Activated T-cell treated with anti-CD3 and anti-CD28 coated beads for 24 hours (primary cell): ENCODE data around the gene LRRC2.
A peak's percentile ranks its signal among the peaks of the same experiment; 100 is the strongest.
"Not testable (repeated sequence)": the region's sequence is repeated elsewhere in the genome, so short reads cannot be mapped to it uniquely, and the experiment has no call there.

ENCODE experiments used
- DNase-seq: peaks from one replicate; pipeline ENCODE4 v3.0.0-alpha.2; 2020; ENCODE audit warnings: low read depth

Gene LRRC2

GRCh38 chr3:46497556-46498265, 68.4 kb downstream of the LRRC2 start, which contains the start of gene RTP3:
TSS of gene RTP3 (plus strand) at chr3:46497976. CDS start at chr3:46498063, 87 bp downstream.
- no peak for DNase-seq

GRCh38 chr3:46496746-46497555, 69.2 kb downstream of the LRRC2 start:
- DNase-seq = peak; percentile 36

- DNase-seq = no peak
Measured at GRCh38 chr3:46495901-46496456, 70.1 kb downstream of the LRRC2 start.

- not testable (repeated sequence) for DNase-seq
Measured at GRCh38 chr3:46494491-46494890, 71.6 kb downstream of the LRRC2 start.

- no peak for DNase-seq
Measured at GRCh38 chr3:46492890-46493547, 73.1 kb downstream of the LRRC2 start.

- DNase-seq = no peak
Measured at GRCh38 chr3:46491089-46492070, 74.7 kb downstream of the LRRC2 start.

GRCh38 chr3:46490338-46491084, 75.6 kb downstream of the LRRC2 start:
- no peak for DNase-seq

GRCh38 chr3:46489875-46490274, 76.2 kb downstream of the LRRC2 start:
- DNase-seq = no peak

- no peak for DNase-seq
Measured at GRCh38 chr3:46489381-46489780, 76.7 kb downstream of the LRRC2 start.

- peak; percentile 91 for DNase-seq
Measured at GRCh38 chr3:46488735-46489361, 77.3 kb downstream of the LRRC2 start.

GRCh38 chr3:46485779-46486175, 80.3 kb downstream of the LRRC2 start:
- DNase-seq = no peak

GRCh38 chr3:46484911-46485778, 81.0 kb downstream of the LRRC2 start:
- DNase-seq = no peak

GRCh38 chr3:46484388-46484787, 81.7 kb downstream of the LRRC2 start:
- no peak for DNase-seq

GRCh38 chr3:46483825-46484224, 82.3 kb downstream of the LRRC2 start:
- DNase-seq = no peak

- DNase-seq = no peak
Measured at GRCh38 chr3:46482632-46483350, 83.3 kb downstream of the LRRC2 start.

- no peak for DNase-seq
Measured at GRCh38 chr3:46481636-46482035, 84.5 kb downstream of the LRRC2 start.

- no peak for DNase-seq
Measured at GRCh38 chr3:46480491-46481195, 85.5 kb downstream of the LRRC2 start.

- no peak for DNase-seq
Measured at GRCh38 chr3:46479696-46480095, 86.4 kb downstream of the LRRC2 start.
